ENCODE results near the gene RDX.
A peak's percentile ranks its signal among the peaks of the same experiment; 100 is the strongest.

Gene RDX

GRCh38 chr11:110133160-110133559 lies 163.3 kb downstream of the RDX start:
- no peak for DNase-seq

- peak in 1 of 51 donors; percentile 53 for DNase-seq
These were observed 164.9 kb downstream of the RDX start for GRCh38 chr11:110131386-110132123.

GRCh38 chr11:110130642-110131238 lies 165.7 kb downstream of the RDX start:
- peak in 12 of 51 donors; percentile 6 to 47 (median 25) for DNase-seq

- peak in 2 of 51 donors; percentile 10 to 56 for DNase-seq
These were observed 168.3 kb downstream of the RDX start for GRCh38 chr11:110128161-110128560.

GRCh38 chr11:110126936-110127335 lies 169.5 kb downstream of the RDX start:
- no peak for DNase-seq

- DNase-seq = no peak
These were observed 170.8 kb downstream of the RDX start for GRCh38 chr11:110125632-110126031.
